Stromal cell of bone marrow (primary cell): Measurements from ENCODE around the gene GGT1.
"Not testable (repeated sequence)": the region's sequence is repeated elsewhere in the genome, so short reads cannot be mapped to it uniquely, and the experiment has no call there.

ENCODE experiments used
- DNase-seq: peaks from one replicate; pipeline ENCODE4 v3.0.0-alpha.2; 2012; ENCODE audit warnings: low read depth

GGT1 gene

GRCh38 chr22:24584166-24584790, 18.7 kb upstream of the GGT1 start:
- no peak for DNase-seq

GRCh38 chr22:24584871-24585411, 18.1 kb upstream of the GGT1 start:
- no peak for DNase-seq

- no peak for DNase-seq
Measured at GRCh38 chr22:24585461-24585860, 17.5 kb upstream of the GGT1 start.

DNA sequence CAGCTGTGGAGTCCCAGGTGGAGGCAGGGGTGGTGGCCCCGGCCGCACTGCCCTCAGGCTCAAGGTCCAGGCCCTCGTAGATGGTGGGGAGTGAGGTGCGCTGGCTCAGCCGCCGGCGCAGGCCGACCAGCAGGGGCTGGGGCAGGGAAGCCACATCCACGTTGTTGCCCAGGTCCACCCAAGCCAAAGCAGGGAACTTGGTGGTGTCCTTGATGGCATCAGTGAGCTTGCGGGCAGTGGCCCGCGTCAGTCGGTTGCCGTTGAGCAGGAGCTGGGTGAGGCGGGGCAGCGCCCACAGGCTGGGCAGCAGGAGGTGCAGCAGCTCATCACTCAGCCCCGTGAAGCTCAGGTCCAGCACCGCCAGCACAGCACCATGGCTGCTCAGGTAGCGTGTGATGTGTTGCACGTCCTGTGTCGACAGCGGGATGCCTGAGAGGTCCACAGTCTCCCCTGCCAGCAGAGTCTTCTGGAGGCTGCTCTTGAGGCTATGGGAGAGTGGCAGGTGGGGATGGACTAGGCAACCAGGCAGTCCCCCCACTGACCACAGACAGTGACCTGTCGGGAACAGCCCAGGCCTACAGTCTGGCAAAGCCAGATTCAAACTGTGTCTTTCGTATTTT, 17.0 kb upstream of the GGT1 start:
- DNase-seq: no peak

- DNase-seq: no peak
Measured at GRCh38 chr22:24587251-24587650, 15.7 kb upstream of the GGT1 start.

DNA sequence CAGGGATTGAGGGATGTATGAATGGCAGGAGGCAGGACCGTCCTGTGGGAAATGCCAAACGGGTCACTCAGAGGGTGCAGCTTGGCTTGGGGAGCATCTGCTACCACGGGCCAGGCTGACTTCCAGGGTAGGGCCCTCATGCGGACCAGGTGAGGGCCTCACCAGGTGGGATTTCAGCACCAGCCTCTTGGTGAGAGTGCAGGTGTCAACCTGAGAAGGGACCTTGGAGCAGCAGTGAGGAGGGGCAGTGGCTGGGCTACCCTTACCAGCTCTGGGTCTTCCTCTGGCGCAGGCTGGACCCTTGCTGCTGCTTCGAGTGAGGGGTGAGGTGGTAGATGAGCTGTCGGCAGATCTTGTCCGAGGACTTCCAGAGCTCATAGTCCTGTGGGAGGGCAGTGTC, 15.0 kb upstream of the GGT1 start:
- no peak for DNase-seq

- DNase-seq: no peak
Measured at GRCh38 chr22:24588381-24588756, 14.6 kb upstream of the GGT1 start.

GRCh38 chr22:24588757-24589481, 14.1 kb upstream of the GGT1 start:
- DNase-seq: no peak

- no peak for DNase-seq
Measured at GRCh38 chr22:24589518-24590030, 13.4 kb upstream of the GGT1 start.

DNA sequence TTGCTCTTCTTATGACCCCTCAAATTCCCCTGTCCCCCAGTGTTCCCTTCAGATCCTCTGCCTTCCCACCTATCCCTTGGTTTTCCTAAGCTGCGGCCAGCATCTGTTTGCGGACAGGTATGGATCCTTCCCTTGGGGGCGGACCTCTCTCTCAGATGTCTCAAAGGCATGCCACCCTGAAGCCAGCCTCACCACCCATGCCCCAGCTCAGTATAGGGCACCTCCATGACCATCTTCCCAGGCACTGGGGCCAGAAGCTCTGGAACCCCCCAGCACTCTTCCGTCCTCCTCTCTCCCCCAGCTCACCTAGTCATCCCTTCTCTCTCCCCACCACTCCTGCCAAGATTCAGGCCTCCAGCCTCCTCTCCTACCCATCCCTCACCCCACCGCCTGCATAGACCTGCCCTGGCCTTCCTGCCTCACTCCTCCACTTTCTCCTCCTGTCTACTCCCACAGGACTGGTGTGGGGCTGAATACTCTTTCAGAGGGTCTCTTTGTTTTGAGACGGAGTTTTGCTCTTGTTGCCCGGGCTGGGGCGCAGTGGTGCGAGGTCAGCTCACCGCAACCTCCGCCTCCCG, 12.3 kb upstream of the GGT1 start:
- no peak for DNase-seq

DNA sequence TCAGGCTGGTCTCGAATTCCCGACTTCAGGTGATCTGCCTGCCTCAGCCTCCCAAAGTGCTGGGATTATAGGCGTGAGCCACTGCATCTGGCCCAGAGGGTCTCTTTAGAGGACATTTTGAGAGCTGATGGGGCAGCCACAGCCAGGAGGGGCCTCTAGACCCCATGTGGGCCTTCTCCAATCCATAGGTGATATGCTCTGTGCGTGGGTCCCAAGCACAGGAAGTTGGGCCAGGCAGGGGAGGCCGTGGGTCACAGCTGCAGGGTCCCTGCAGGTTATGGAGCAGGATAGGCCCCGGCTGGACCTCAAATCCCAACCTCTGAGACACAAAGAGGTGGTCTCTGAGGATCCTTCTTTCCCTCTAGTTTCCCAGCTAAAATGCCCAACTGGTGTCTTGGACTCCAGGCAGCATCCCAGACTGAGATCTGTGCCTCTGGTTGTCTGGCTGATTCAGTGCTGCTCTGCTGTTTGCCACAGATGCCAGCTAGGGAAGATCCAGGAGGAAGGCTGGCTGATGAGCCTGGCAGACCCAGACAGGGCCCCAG, 11.6 kb upstream of the GGT1 start:
- DNase-seq: no peak

DNA sequence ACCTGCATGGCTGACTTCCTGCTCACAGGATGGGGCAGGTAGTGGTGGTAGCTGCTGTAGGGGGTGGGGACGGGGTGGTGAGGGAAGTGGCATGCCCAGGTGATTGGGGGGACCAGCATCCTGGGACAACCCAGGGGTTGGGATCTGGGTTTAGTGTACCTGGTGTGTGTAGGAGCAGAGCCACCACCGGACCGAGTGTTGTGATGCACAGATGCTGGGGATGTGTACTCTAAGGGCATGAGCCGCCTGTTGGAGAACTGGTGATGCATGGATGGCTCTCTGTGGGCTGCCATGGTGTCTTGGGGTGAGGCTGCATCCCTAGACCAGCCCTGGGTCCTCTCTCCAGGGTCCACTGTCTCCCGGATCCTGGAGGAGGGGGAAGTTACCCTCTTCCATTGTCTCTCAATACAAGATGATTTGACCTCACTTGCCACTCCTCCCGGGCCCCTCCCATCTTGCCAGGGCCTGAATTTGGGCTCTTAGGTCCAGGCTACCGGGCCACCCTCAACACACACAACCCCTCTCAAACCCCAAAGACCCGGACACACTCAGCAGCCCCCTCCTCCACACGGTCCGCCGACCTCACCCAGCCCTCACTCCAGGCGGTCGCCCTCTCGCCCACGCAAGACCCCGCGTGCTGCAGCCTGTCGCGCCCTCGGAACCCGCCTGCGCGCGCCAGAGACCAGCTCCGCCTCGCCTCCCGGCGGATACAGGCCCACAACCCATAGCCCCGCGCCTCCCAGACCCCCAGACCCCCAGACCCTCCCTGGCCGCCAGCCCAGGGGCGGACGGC, 10.7 kb upstream of the GGT1 start:
- DNase-seq: no peak

GRCh38 chr22:24592851-24593558, 10.0 kb upstream of the GGT1 start, which contains the start of gene LRRC75B:
LRRC75B (minus strand) TSS chr22:24593073; CDS start chr22:24593039, 34 bp downstream.
- peak; percentile 68 for DNase-seq

GRCh38 chr22:24593559-24593835, 9.5 kb upstream of the GGT1 start:
- not testable (repeated sequence) for DNase-seq

GRCh38 chr22:24593836-24594568, 9.0 kb upstream of the GGT1 start:
- DNase-seq: no peak

DNA sequence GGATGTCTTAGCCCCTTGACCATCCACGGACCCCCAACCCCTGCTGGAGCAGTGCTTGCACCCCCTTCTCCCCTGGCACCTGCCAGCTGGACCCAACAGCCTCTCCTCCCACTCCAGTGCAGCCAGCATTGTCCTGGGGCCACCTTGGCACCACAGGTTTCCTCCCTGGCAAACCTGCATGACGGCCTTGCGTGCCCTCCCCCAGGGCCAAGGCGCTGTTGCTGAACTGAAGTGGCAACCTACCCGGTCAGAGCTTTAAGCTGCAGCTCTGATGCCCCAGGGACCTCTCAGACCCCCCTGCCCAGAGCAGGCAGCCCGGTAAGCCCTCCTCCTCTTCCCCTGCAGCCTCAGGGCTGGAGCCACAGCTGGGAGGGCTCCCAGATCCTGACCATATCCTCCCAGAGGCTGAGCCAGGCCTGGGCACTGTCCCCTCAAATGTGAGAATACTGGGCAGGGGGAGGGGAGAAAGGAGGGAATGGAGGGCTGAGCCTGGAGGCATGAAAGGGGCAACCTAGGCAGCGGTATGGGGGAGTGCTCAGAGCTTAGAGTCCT, 8.3 kb upstream of the GGT1 start:
- no peak for DNase-seq

GRCh38 chr22:24595228-24595627, 7.8 kb upstream of the GGT1 start:
- DNase-seq: no peak

- DNase-seq: no peak
Measured at GRCh38 chr22:24595863-24596262, 7.1 kb upstream of the GGT1 start.

GRCh38 chr22:24597076-24597475, 5.9 kb upstream of the GGT1 start:
- not testable (repeated sequence) for DNase-seq

GRCh38 chr22:24599514-24599913, 3.5 kb upstream of the GGT1 start:
- no peak for DNase-seq
